Measurements from ENCODE around the gene PDZRN4.

PDZRN4 gene

DNA sequence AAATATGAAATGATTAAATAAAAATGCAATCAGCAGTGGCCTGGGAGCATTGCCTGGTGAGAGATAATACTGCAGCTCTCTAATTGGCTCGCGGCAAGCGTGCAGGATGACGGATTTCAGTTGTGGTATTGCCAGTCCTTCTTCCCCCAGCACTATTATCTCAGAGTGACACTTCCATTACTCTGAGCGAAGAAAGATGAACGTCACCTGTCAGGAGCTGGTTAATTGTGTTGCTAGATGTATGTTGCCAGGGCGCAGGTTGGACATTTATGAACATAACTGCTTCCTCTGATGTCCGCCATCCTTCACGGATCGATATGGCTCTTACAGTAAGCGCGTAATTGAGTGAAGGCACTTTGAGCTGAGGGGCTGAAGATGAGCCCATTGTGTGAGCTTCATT lies 374.9 kb downstream of the PDZRN4 start:
- TF ChIP-seq EZH2phosphoT487 (IDR thresholded peaks at IDR 0.05; ENCODE audit: borderline replicate concordance) = no peak
- TF ChIP-seq, protein P1, sequence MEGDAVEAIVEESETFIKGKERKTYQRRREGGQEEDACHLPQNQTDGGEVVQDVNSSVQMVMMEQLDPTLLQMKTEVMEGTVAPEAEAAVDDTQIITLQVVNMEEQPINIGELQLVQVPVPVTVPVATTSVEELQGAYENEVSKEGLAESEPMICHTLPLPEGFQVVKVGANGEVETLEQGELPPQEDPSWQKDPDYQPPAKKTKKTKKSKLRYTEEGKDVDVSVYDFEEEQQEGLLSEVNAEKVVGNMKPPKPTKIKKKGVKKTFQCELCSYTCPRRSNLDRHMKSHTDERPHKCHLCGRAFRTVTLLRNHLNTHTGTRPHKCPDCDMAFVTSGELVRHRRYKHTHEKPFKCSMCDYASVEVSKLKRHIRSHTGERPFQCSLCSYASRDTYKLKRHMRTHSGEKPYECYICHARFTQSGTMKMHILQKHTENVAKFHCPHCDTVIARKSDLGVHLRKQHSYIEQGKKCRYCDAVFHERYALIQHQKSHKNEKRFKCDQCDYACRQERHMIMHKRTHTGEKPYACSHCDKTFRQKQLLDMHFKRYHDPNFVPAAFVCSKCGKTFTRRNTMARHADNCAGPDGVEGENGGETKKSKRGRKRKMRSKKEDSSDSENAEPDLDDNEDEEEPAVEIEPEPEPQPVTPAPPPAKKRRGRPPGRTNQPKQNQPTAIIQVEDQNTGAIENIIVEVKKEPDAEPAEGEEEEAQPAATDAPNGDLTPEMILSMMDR (conservative IDR thresholded peaks at IDR 0.05; ENCODE audit: low read length) = no peak
- Histone ChIP-seq H3K4me1 (ENCODE audit: insufficient read depth, low read length, poor library complexity, severe bottlenecking) (no peaks in the 10 kb centered on the region), H3K9me2 (replicated peaks; ENCODE audit: low read depth, low read length) (no peaks in the 10 kb centered on the region), H3K9ac (ENCODE audit: low read depth, low read length, poor library complexity, severe bottlenecking) (no peak overlapping the region), H3K4me2 (ENCODE audit: low read depth, low read length, poor library complexity, severe bottlenecking) (no peak overlapping the region), H3K36me3 (ENCODE audit: insufficient read depth, low read length) (no peaks in the 10 kb centered on the region), H4K20me1 (ENCODE audit: insufficient read depth, low read length, poor library complexity, severe bottlenecking) (no peaks in the 10 kb centered on the region), H3K4me3 (ENCODE audit: low read length, poor library complexity, severe bottlenecking) (no peak overlapping the region), H3F3A (ENCODE audit: low read depth) (no peaks in the 10 kb centered on the region), H2AFZ (ENCODE audit: low read length) (no peak overlapping the region), H3K79me2 (ENCODE audit: insufficient read depth, low read length) (no peaks in the 10 kb centered on the region), H3K27me3 (ENCODE audit: insufficient read depth, low read length, poor library complexity, severe bottlenecking) (no peaks in the 10 kb centered on the region), H3K9me3 (ENCODE audit: insufficient read depth, low read depth, low read length) (no peaks in the 10 kb centered on the region)

DNA sequence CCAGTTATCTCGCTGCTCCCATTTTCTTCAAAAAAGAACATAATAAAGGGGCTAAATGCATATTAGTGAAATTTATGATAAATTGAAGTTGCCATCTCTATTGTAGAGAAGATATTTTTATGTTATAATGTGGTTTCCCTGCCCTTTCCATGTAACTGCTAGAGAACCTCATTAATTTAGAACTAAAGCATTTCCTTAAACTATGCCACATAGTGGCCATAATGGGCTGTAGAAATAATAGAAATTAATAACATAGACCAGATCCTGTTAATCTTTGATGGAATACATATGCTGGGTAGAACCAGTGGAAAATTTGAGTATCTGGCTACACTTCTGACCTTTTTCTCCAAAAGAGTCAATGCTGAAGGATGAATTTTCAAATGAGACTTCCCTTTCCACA lies 376.7 kb downstream of the PDZRN4 start:
- Histone ChIP-seq H3K27me3 (ENCODE audit: insufficient read depth, low read length, poor library complexity, severe bottlenecking) (no peaks in the 10 kb centered on the region), H3K36me3 (ENCODE audit: insufficient read depth, low read length) (no peaks in the 10 kb centered on the region), H2AFZ (ENCODE audit: low read length) (no peak overlapping the region), H3K9me3 (ENCODE audit: insufficient read depth, low read depth, low read length) (no peaks in the 10 kb centered on the region), H3F3A (ENCODE audit: low read depth) (no peaks in the 10 kb centered on the region), H3K9me2 (replicated peaks; ENCODE audit: low read depth, low read length) (no peaks in the 10 kb centered on the region), H3K4me3 (ENCODE audit: low read length, poor library complexity, severe bottlenecking) (no peak overlapping the region), H3K79me2 (ENCODE audit: insufficient read depth, low read length) (no peaks in the 10 kb centered on the region), H3K4me2 (ENCODE audit: low read depth, low read length, poor library complexity, severe bottlenecking) (no peak overlapping the region), H3K9ac (ENCODE audit: low read depth, low read length, poor library complexity, severe bottlenecking) (no peak overlapping the region), H4K20me1 (ENCODE audit: insufficient read depth, low read length, poor library complexity, severe bottlenecking) (no peaks in the 10 kb centered on the region), H3K4me1 (ENCODE audit: insufficient read depth, low read length, poor library complexity, severe bottlenecking) (no peaks in the 10 kb centered on the region)
- TF ChIP-seq, protein P1 (conservative IDR thresholded peaks at IDR 0.05; ENCODE audit: low read length) = peak; percentile 50
- TF ChIP-seq EZH2phosphoT487 (IDR thresholded peaks at IDR 0.05; ENCODE audit: borderline replicate concordance) = no peak

DNA sequence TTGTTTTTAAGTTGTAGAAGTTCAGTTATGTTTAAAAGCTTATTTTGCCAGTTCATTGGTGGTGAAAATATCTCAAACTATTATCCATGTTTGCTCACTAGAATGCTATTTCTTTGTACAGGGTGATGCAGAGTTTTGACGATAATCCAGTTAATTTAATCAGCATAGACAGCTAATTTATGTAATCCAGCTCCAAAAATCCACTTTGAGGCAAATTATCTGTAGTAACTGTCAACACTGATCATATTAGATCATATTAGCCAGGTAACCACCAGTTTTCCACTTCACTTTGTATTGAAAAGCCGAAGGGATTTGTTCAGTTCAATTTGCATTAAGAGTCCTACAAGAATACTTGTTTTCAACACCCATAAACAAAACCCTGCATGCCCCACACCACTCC lies 378.6 kb downstream of the PDZRN4 start:
- Histone ChIP-seq H3K4me1 (ENCODE audit: insufficient read depth, low read length, poor library complexity, severe bottlenecking) (no peaks in the 10 kb centered on the region), H3K9me2 (replicated peaks; ENCODE audit: low read depth, low read length) (no peaks in the 10 kb centered on the region), H3K9ac (ENCODE audit: low read depth, low read length, poor library complexity, severe bottlenecking) (no peak overlapping the region), H3K79me2 (ENCODE audit: insufficient read depth, low read length) (no peaks in the 10 kb centered on the region), H3F3A (ENCODE audit: low read depth) (no peaks in the 10 kb centered on the region), H3K36me3 (ENCODE audit: insufficient read depth, low read length) (no peaks in the 10 kb centered on the region), H3K4me3 (ENCODE audit: low read length, poor library complexity, severe bottlenecking) (no peak overlapping the region), H3K9me3 (ENCODE audit: insufficient read depth, low read depth, low read length) (no peaks in the 10 kb centered on the region), H2AFZ (ENCODE audit: low read length) (no peak overlapping the region), H4K20me1 (ENCODE audit: insufficient read depth, low read length, poor library complexity, severe bottlenecking) (no peaks in the 10 kb centered on the region), H3K27me3 (ENCODE audit: insufficient read depth, low read length, poor library complexity, severe bottlenecking) (no peaks in the 10 kb centered on the region), H3K4me2 (ENCODE audit: low read depth, low read length, poor library complexity, severe bottlenecking) (no peak overlapping the region)
- TF ChIP-seq, protein P1 (conservative IDR thresholded peaks at IDR 0.05; ENCODE audit: low read length) = no peak
- no peak for TF ChIP-seq EZH2phosphoT487 (IDR thresholded peaks at IDR 0.05; ENCODE audit: borderline replicate concordance)
